AG04449 (cell line): ENCODE results near the gene PLEKHJ1.

Experiments used
- CTCF ChIA-PET: fragments of 350-600 bp; formaldehyde crosslinking; extraction: SDS; loops from one replicate; lab custom pipeline; 2021; ENCODE audit warnings: antibody characterized with exemption; lab: Yijun Ruan, JAX
- POLR2A ChIA-PET: fragments of 400-600, 350-600 bp; formaldehyde crosslinking; extraction: SDS; loops from one replicate; lab custom pipeline; 2020; ENCODE audit warnings: antibody characterized with exemption, inconsistent platforms; lab: Yijun Ruan, JAX
- DNase-seq: peaks from one replicate; pipeline ENCODE4 v3.0.0-alpha.2; 2010; ENCODE audit warnings: low read depth, low spot score
- H3K4me3 ChIP-seq: 2 replicates; pipeline ENCODE4 v1.5.1; 2011; ENCODE audit warnings: low read depth, mild to moderate bottlenecking, control low read depth, low read length
- CTCF ChIP-seq: IDR thresholded peaks from one replicate; pipeline ENCODE4 v1.5.1; 2011; ENCODE audit warnings: mild to moderate bottlenecking, moderate library complexity, low read length, control low read depth, inconsistent platforms; ENCODE audit not compliant: insufficient read depth; ENCODE audit errors: missing control alignments

Gene PLEKHJ1

GRCh38 chr19:2230033-2230531 is 6.0 kb downstream of the PLEKHJ1 start:
- ChIA-PET POLR2A (interaction anchor here (0.5 to 1.5 kb wide), 4 partner anchors 15 to 236 kb away, joined by 3 to 5 read pairs (median 4); partner anchors contain the start of gene AP3D1), CTCF (interaction anchor here (0.7 to 2.6 kb wide), 6 partner anchors 8 to 194 kb away, joined by 3 to 10 read pairs (median 6); no protein-coding TSS in a partner anchor)
- no peak for DNase-seq
- no peak for TF ChIP-seq CTCF
- no peak overlapping the region for H3K4me3 ChIP-seq

- H3K4me3 ChIP-seq = no peak overlapping the region
- ChIA-PET CTCF (interaction anchor here (0.7 to 2.6 kb wide), 7 partner anchors 8 to 195 kb away, joined by 3 to 10 read pairs (median 5); no protein-coding TSS in a partner anchor), POLR2A (interaction anchor here (0.5 to 1.5 kb wide), 5 partner anchors 9 to 237 kb away, joined by 3 to 5 read pairs (median 3); partner anchors contain the start of gene AP3D1)
- no peak for DNase-seq
- TF ChIP-seq CTCF = no peak
These were observed 6.8 kb downstream of the PLEKHJ1 start for GRCh38 chr19:2229103-2230032.

GRCh38 chr19:2228157-2229030 is 7.7 kb downstream of the PLEKHJ1 start:
- CTCF ChIA-PET = interaction anchor here (1.2 to 2.3 kb wide), 2 partner anchors 42 to 72 kb away, joined by 5 to 9 read pairs; no protein-coding TSS in a partner anchor
- no peak overlapping the region for H3K4me3 ChIP-seq
- POLR2A ChIA-PET = interaction anchor here (1.0 kb wide), 2 partner anchors 10 to 33 kb away, joined by 3 to 4 read pairs; no protein-coding TSS in a partner anchor
- DNase-seq = no peak
- TF ChIP-seq CTCF = no peak

- CTCF ChIA-PET = no interaction called here
These were observed 8.5 kb downstream of the PLEKHJ1 start for GRCh38 chr19:2227415-2228156.

More at GRCh38 chr19:2227415-2228156, 8.5 kb downstream of the PLEKHJ1 start:
- H3K4me3 ChIP-seq = no peak overlapping the region
- POLR2A ChIA-PET = interaction anchor here (1.0 kb wide), 1 partner anchor 32 kb away, joined by 4 read pairs; no protein-coding TSS in a partner anchor
- DNase-seq = no peak
- TF ChIP-seq CTCF = no peak
